GM10847 (cell line): ENCODE data around the gene SSC4D.

Experiments
- POLR2A ChIP-seq: IDR thresholded peaks from 2 replicates; pipeline ENCODE4 v1.6.1; 2011; ENCODE audit not compliant: insufficient read length; ENCODE audit errors: extremely low read depth

The SSC4D gene

DNA sequence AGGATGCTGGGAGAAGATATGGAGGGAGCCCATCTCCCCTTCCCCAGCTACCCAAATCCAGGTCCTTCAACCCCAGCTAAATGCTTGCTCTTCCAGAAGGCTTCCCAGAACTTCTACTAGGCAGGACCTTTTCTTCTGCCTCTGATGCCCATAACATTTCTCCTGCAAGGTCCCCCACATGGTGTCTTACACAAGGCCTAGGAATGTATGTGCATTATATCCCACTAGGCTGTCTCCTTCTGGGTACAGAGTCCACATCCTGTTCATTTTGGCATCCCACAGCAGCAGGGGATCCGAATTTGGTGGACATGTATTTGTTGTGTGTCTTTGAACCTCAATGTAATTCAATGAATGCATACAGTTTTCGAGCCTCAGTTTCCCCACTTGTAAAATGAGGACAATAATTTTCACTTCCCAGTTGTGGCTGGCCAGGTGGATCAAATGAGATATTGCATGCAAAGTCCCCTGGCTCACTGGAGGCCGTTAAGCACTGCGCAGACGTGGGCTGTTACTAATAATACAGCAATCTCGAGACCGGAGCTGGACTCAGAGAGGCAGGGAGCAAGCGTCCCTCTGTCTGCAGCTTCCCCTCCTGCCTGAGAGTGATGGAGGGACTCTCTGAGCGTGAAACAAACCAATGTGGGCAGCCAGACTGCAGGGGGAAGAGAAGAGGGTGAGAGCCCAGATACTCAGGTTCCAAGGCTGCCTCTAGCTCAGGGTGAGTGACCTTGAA lies 32.1 kb downstream of the SSC4D start:
- no peak for TF ChIP-seq POLR2A

- TF ChIP-seq POLR2A = no peak
Observed at GRCh38 chr7:76375251-76375650, 34.2 kb downstream of the SSC4D start.

DNA sequence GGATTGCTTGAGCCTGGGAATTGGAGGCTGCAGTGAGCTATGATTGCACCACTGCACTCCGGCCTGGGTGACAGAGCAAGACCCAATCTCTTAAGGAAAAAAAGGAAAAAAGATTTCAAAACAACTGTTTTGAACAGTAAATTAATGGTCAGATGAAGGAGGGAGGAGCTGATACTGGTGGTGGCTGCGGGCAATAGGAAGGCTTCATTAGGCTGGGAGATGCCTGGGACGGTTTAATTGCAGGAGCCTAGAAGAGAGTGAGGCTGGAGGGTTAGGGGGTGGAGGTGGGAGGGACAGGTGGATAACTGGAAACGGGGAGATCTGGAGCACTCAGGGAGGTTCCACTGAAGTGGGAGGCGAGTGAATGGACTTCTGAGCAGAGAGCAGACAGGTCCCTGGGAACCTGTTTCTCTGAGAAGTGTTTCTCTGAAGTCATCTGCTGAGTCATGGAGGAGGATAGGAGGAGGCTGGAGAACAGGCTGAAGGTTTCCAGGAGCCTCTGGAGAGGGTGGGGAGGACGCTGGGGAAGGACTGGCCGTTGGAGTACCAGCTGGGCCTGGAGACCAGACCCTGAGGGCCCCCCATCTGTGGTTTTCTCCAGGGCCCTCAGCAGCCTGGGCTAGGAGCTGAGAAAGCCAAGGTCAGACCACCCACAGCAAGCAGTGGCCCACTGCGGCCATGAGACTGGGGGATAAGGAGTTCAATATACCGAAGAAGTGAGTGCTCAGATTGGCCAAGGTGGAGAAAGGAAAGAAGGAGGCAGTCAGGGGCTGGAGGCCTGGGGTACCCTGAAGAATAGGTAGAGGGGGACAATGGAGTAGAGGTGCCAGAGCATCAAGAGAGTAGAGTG lies 36.3 kb downstream of the SSC4D start:
- no peak for TF ChIP-seq POLR2A

DNA sequence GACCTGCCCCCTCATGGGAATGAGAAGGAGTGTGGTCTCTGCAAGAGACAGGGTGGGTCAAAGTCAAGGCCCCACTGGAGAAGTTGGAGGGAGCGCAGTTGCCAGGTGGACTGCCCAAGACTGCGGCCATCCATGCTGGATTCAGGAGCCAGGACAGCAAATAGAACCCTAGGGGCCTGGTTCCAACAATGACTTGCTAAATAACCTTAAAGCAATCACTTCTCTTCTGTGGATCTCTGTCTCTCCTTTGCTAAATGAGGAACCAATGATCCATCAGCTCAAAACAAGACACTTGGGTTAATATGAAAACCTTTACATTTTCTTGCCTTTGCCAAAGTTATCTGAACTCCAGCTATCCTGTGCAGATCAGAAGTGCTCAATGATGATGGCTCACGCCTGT lies 38.1 kb downstream of the SSC4D start:
- TF ChIP-seq POLR2A = no peak

DNA sequence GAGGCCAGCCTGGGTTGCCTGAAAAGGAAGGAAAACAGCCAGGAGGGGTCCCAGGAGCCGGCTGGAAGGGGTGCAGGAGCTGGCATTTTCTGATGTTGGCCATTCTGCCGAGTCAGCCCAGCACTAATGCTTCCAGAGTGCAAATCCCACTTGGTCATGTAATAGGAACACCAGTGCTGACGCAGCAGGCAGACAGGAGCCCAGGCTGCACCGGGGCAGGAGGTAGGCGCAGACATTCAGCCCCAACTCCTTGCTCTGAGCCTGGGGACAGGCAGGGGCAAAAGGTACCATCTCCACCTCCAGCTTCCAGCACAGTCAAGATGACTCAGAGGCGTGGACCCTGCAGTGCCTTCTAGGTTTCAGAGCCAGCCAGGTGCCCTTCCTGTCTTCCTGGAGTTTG lies 40.5 kb downstream of the SSC4D start:
- no peak for TF ChIP-seq POLR2A

DNA sequence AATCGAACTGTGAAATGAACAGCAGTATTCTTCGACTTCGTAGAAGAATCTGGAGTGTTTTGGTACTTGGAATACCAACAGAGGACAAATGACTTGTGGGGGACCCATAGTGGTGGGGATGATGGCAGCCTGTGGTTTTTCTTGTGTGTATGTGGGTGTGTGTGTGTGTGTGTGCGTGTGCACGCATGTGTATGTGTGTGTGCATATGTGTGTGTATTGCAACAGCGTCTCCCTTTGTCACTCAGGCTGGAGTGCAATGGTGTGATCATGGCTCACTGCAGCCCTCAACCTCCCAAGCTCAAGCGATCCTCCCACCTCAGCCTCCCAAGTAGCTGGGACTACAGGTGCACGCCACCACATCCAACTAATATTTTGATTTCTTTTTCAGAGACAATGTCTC lies 41.3 kb downstream of the SSC4D start:
- no peak for TF ChIP-seq POLR2A

DNA sequence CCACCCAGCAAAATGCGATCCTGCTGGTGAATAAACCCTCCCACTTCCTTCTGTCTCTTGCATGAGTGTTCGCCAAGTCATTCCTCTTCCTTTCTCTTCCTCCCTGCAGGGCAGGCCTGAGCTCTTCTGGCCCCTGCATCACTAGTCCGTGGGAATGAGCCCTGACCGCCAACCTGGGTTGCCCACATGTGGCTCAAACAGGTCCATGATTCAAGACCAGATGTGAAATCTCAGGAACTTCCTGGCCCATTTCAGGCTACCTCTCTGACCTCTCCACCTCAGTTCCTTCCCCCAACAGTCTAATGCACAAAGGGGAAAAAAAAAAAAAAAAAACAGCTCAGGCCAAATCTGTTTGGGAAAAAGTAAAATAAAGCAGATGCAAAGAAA lies 45.3 kb downstream of the SSC4D start:
- TF ChIP-seq POLR2A = no peak

GRCh38 chr7:76359978-76360638 lies 49.4 kb downstream of the SSC4D start:
- TF ChIP-seq POLR2A = no peak

- TF ChIP-seq POLR2A = no peak
Observed at GRCh38 chr7:76359111-76359977, 50.2 kb downstream of the SSC4D start.

DNA sequence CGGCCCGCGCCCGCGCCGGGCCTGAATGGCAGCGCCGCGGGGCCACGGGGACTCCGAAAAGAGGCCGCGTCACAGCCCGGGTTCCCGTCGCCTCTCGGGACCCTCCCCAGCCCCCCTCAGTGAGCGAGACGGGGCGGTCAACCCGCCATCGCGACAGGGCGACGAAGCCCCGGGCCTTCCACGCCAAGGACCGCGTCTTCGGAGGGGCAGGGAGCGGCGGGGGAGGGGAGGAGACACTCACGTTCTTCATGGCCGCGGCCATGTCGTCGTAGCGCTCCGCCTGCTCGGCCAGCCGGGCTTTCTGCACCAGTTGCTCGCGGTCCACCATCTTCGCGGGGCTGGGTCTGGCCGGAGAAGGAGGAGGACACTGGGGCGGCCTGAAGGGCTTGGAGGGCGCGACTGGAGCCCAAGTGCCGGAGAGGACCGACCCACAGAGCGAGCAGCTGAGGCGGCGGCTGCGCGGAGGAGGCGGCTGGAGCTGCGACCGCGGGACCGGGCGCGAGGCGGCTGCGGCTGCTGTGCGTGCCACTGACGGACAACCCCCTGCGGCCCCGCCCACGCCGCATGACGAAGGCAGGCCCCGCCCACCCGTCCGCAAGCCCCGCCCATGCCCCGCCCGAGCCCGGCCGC lies 50.9 kb downstream of the SSC4D start, which contains the start of gene YWHAG:
Gene YWHAG, minus strand, starts transcription at position 511 of the 630 bp plus-strand sequence. Its CDS starts 183 bp downstream, at position 328.
- peak; percentile 97 for TF ChIP-seq POLR2A

DNA sequence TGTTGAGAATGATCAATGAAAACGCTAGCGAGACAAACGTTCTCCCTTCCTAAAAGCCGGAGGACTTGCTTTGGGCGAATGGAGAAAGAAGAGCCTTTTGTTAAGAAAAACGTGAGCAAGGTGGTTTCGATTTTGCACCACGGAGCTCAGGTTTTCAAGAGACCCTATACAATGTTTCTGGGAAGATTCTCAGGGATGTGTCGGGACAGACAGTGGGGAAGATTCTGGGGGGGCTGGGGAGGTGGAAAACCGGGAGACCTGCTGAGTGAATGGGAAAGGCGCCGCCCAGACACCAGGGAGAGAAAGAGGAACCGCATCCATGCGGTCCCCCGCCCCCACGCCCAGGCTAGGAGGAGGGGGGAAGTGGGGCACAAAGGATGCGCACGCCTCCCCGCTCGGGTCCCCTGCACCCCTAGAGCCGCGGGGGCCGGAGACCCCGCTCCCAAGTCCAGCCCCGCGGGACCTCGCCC lies 51.5 kb downstream of the SSC4D start:
- TF ChIP-seq POLR2A = no peak

DNA sequence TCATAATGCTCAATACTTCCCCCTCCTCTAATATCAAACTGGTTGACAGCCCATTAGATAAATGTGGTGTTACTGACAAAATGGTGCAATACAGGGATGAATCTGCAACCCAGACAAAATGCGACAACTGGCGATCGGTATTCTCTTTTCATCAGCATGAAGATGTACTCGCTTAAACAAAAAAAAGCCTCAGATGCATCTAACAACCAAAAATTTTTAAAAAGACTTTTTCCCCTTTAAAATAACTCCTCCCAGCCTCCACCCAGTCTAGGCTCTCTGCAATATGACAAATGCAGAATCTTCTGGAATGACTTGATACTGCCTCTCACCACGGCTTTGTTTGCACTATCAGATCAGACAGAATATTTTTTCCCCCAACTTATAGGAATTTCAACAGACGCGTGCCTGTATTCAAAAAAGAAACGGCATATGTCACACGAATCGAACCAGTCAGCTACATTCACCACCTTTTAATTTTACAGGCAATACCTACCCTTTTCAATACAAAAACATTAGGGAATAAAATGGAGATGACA lies 52.0 kb downstream of the SSC4D start:
- no peak for TF ChIP-seq POLR2A

GRCh38 chr7:76356823-76357222 lies 52.7 kb downstream of the SSC4D start:
- TF ChIP-seq POLR2A = no peak

DNA sequence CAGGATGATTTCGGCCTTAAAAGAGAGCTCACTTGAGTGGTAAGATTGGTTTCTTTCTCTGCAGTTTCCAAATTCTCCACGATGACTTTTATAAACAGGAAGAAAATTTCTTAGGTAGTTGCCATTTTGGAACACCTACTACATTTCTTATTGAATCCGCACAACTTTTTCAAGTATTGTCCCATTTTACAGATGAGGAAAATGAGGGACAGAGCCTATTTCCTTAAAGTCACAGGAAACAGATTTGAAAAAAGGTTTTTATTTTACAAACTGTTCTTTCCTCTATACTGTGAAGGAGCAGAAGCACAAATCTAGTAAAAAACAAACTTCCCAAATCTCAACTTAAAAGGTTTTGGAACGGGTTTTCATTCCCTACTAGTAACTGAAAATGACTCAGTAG lies 53.4 kb downstream of the SSC4D start:
- no peak for TF ChIP-seq POLR2A
